HepG2 (cell line): ENCODE data around the gene PKD2L1. TPM values are rescaled to one million over a fixed set of nuclear protein-coding genes. Genes with fewer than 3 reads are reported as not detected.
A peak's percentile ranks its signal among the peaks of the same experiment; 100 is the strongest.

Experiments used
- ATF1 ChIP-seq: IDR thresholded peaks from 2 replicates; pipeline ENCODE4 v1.6.1; 2016; ENCODE audit warnings: mild to moderate bottlenecking, control low read depth
- ATM ChIP-seq: fragments of 450-650 bp; IDR thresholded peaks from 2 replicates; pipeline ENCODE4 v1.7.1; 2017; ENCODE audit warnings: mild to moderate bottlenecking, borderline replicate concordance
- CREBL2 ChIP-seq: sonication (generic); formaldehyde crosslinking; IDR thresholded peaks from 2 replicates; pipeline ENCODE4 v1.8.1; 2023; ENCODE audit warnings: missing genetic modification reagents, mild to moderate bottlenecking, borderline replicate concordance
- ELF3 ChIP-seq: IDR thresholded peaks from 2 replicates; pipeline ENCODE4 v1.6.1; 2016; ENCODE audit warnings: missing genetic modification reagents, missing compliant biosample characterization
- FOSL2 ChIP-seq: sonication (generic); formaldehyde crosslinking; IDR thresholded peaks from 2 replicates; pipeline ENCODE4 v1.4.0; 2020; ENCODE audit warnings: missing genetic modification reagents
- NCOA2 ChIP-seq: sonication (generic); formaldehyde crosslinking; IDR thresholded peaks from 2 replicates; pipeline ENCODE4 v1.8.0; 2022; ENCODE audit warnings: inconsistent platforms
- SKI ChIP-seq: fragments of 450-650 bp; IDR thresholded peaks from one replicate; pipeline ENCODE4 v1.6.1; 2018; ENCODE audit warnings: mild to moderate bottlenecking; ENCODE audit not compliant: partially characterized antibody
- SNAPC2 ChIP-seq: sonication (generic); formaldehyde crosslinking; IDR thresholded peaks from 2 replicates; pipeline ENCODE4 v1.8.1; 2022; ENCODE audit warnings: mild to moderate bottlenecking, missing genetic modification reagents
- U2AF2 ChIP-seq: fragments of 200-400 bp; formaldehyde crosslinking; IDR thresholded peaks from 2 replicates; pipeline ENCODE4 v1.6.1; 2017; ENCODE audit warnings: low read depth, mild to moderate bottlenecking, low read length
- ZBTB1 ChIP-seq: sonication (generic); formaldehyde crosslinking; IDR thresholded peaks from 2 replicates; pipeline ENCODE4 v1.4.0; 2020; ENCODE audit warnings: missing genetic modification reagents, borderline replicate concordance
- ZNF121 ChIP-seq: sonication (generic); formaldehyde crosslinking; IDR thresholded peaks from 2 replicates; pipeline ENCODE4 v1.5.0; 2020; ENCODE audit warnings: mild to moderate bottlenecking, missing genetic modification reagents
- ZNF263 ChIP-seq: sonication (generic); formaldehyde crosslinking; IDR thresholded peaks from 2 replicates; pipeline ENCODE4 v1.4.0; 2020; ENCODE audit warnings: missing genetic modification reagents
- ZNF441 ChIP-seq: sonication (generic); formaldehyde crosslinking; IDR thresholded peaks from 2 replicates; pipeline ENCODE4 v1.7.0; 2021; ENCODE audit warnings: missing genetic modification reagents, borderline replicate concordance
- ZNF547 ChIP-seq: sonication (generic); formaldehyde crosslinking; IDR thresholded peaks from 2 replicates; pipeline ENCODE4 v1.5.1; 2020; ENCODE audit warnings: mild to moderate bottlenecking, missing genetic modification reagents
- ZNF670 ChIP-seq: sonication (generic); formaldehyde crosslinking; IDR thresholded peaks from 2 replicates; pipeline ENCODE4 v1.8.0; 2022; ENCODE audit warnings: mild to moderate bottlenecking, missing genetic modification reagents, borderline replicate concordance
- ZNF772 ChIP-seq: sonication (generic); formaldehyde crosslinking; IDR thresholded peaks from 2 replicates; pipeline ENCODE4 v1.5.0; 2020; ENCODE audit warnings: mild to moderate bottlenecking, missing genetic modification reagents
- ZNF775 ChIP-seq: sonication (generic); formaldehyde crosslinking; IDR thresholded peaks from 2 replicates; pipeline ENCODE4 v1.4.0; 2020; ENCODE audit warnings: missing genetic modification reagents, mild to moderate bottlenecking, moderate library complexity, borderline replicate concordance
- ZNF781 ChIP-seq: sonication (generic); formaldehyde crosslinking; IDR thresholded peaks from 2 replicates; pipeline ENCODE4 v1.5.1; 2020; ENCODE audit warnings: borderline replicate concordance, mild to moderate bottlenecking, missing genetic modification reagents; ENCODE audit errors: not compliant biosample characterization
- polyA plus RNA-seq, 8 experiments: library from polyadenylated mRNA; depleted of rRNA in 3 of 8; stranded (reverse) in 7 of 8; unstranded in 1 of 8; fragments of >200 nt; fragmentation: Illumina TruSeq in 4 of 8; extraction: Trizol in 4 of 8; gene quantifications; 2 replicates each; pipeline versions ENCODE4 v1.2.1 to v1.2.3, GENCODE V29; 2011 to 2016; ENCODE audit warnings: low read depth in 4 of 8, missing spikeins in 1 of 8, mixed read lengths in 1 of 8; ENCODE audit not compliant: insufficient read depth in 1 of 8
- total RNA-seq, 5 experiments: library from RNA; depleted of rRNA; stranded (reverse); fragments of >200 nt; fragmentation: Illumina TruSeq; extraction: Trizol; gene quantifications; 2 replicates each; pipeline ENCODE4 v1.2.3, GENCODE V29; 2016; ENCODE audit warnings: low read depth in 1 of 5
- TF ChIP-seq, protein P1 (sequence below): sonication (generic); formaldehyde crosslinking; IDR thresholded peaks from 2 replicates; pipeline ENCODE4 v1.4.0; 2020; ENCODE audit warnings: missing genetic modification reagents
- TF ChIP-seq, protein P2 (sequence below): sonication (generic); formaldehyde crosslinking; IDR thresholded peaks from 2 replicates; pipeline ENCODE4 v1.8.1; 2022; ENCODE audit warnings: low read depth, mild to moderate bottlenecking, missing genetic modification reagents
- TF ChIP-seq, protein P3 (sequence below): sonication (generic); formaldehyde crosslinking; IDR thresholded peaks from 2 replicates; pipeline ENCODE4 v1.4.0; 2020; ENCODE audit warnings: low read depth, mild to moderate bottlenecking, missing genetic modification reagents
- TF ChIP-seq, protein P4 (sequence below): sonication (generic); formaldehyde crosslinking; IDR thresholded peaks from 2 replicates; pipeline ENCODE4 v1.8.0; 2022; ENCODE audit warnings: missing genetic modification reagents, mild to moderate bottlenecking, borderline replicate concordance

Gene PKD2L1
- total and polyA plus RNA-seq, 2 of the 13 experiments (the other 11 are each of a cell fraction or from before 2014, with no cell fraction given) = 0.07 to 0.15 TPM

DNA sequence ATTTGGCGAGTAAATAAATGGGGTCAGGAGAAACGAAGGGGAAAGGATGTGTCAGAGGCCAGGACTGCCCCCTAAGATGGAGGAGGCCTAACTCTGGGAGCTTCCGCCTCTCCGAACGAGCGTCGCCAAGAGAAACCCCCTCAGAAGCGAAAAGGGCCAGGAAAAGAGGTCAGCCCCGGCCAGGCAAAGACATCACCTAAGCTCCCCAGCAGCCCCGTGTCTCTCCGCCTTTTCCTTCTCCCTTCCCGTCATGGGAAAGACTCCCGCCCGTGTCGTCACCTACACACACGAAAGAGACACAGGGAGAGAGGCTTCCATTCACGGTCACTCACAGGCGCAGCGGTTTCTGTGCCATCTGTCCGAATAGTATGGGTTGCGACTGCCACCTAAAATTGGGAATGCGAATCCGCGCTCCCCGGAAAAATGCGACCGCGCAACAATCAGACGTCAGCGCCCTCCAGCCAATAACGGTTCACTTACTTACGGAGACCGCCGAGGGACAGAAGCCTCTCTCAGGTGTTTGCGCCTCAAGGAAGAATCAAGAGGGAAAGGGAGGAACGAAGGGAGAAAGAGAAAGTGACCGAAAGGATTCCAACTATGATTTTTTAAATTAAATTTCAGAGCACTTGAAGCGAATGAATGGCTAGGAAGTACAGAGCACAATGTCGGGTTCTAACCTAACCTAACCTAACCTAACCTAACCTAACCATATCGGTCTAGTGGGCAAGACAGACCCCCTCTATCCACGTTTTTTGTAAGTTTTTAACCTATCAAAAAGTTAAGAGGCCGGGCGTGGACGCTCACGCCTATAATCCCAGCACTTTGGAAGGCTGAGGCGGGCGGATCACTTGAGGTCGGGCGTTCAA lies 62.6 kb downstream of the PKD2L1 start, which contains the start of gene CWF19L1 (continued):
- TF ChIP-seq, protein P1, sequence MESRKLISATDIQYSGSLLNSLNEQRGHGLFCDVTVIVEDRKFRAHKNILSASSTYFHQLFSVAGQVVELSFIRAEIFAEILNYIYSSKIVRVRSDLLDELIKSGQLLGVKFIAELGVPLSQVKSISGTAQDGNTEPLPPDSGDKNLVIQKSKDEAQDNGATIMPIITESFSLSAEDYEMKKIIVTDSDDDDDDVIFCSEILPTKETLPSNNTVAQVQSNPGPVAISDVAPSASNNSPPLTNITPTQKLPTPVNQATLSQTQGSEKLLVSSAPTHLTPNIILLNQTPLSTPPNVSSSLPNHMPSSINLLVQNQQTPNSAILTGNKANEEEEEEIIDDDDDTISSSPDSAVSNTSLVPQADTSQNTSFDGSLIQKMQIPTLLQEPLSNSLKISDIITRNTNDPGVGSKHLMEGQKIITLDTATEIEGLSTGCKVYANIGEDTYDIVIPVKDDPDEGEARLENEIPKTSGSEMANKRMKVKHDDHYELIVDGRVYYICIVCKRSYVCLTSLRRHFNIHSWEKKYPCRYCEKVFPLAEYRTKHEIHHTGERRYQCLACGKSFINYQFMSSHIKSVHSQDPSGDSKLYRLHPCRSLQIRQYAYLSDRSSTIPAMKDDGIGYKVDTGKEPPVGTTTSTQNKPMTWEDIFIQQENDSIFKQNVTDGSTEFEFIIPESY = no peak
- 0 out of 2 replicates have a peak, but pooled peaks have one; percentile 64 for TF ChIP-seq U2AF2
- TF ChIP-seq, protein P2, sequence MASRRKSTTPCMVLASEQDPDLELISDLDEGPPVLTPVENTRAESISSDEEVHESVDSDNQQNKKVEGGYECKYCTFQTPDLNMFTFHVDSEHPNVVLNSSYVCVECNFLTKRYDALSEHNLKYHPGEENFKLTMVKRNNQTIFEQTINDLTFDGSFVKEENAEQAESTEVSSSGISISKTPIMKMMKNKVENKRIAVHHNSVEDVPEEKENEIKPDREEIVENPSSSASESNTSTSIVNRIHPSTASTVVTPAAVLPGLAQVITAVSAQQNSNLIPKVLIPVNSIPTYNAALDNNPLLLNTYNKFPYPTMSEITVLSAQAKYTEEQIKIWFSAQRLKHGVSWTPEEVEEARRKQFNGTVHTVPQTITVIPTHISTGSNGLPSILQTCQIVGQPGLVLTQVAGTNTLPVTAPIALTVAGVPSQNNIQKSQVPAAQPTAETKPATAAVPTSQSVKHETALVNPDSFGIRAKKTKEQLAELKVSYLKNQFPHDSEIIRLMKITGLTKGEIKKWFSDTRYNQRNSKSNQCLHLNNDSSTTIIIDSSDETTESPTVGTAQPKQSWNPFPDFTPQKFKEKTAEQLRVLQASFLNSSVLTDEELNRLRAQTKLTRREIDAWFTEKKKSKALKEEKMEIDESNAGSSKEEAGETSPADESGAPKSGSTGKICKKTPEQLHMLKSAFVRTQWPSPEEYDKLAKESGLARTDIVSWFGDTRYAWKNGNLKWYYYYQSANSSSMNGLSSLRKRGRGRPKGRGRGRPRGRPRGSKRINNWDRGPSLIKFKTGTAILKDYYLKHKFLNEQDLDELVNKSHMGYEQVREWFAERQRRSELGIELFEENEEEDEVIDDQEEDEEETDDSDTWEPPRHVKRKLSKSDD = 0 out of 2 replicates have a peak, but pooled peaks have one; percentile 61
- TF ChIP-seq, protein P3, sequence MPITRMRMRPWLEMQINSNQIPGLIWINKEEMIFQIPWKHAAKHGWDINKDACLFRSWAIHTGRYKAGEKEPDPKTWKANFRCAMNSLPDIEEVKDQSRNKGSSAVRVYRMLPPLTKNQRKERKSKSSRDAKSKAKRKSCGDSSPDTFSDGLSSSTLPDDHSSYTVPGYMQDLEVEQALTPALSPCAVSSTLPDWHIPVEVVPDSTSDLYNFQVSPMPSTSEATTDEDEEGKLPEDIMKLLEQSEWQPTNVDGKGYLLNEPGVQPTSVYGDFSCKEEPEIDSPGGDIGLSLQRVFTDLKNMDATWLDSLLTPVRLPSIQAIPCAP = no peak
- peak; percentile 75 for TF ChIP-seq ELF3 (CRISPR knock-in tag)
- 0 out of 2 replicates have a peak, but pooled peaks have one; percentile 27 for TF ChIP-seq FOSL2
- TF ChIP-seq ATF1 = peak; percentile 99
- no peak for TF ChIP-seq ZNF772 (CRISPR knock-in tag)
- TF ChIP-seq ZNF781 (CRISPR knock-in tag) = no peak
- no peak for TF ChIP-seq ZBTB1 (CRISPR knock-in tag)
- no peak for TF ChIP-seq ATM
- peak; percentile 45; the same call in 1 of the 2 replicates for TF ChIP-seq CREBL2 (CRISPR knock-in tag)
- TF ChIP-seq ZNF263 = 0 out of 2 replicates have a peak, but pooled peaks have one; percentile 16
- TF ChIP-seq, protein P4, sequence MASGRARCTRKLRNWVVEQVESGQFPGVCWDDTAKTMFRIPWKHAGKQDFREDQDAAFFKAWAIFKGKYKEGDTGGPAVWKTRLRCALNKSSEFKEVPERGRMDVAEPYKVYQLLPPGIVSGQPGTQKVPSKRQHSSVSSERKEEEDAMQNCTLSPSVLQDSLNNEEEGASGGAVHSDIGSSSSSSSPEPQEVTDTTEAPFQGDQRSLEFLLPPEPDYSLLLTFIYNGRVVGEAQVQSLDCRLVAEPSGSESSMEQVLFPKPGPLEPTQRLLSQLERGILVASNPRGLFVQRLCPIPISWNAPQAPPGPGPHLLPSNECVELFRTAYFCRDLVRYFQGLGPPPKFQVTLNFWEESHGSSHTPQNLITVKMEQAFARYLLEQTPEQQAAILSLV (CRISPR knock-in tag) = peak; percentile 79; the same call in 1 of the 2 replicates
- TF ChIP-seq ZNF121 = 0 out of 2 replicates have a peak, but pooled peaks have one; percentile 7
- TF ChIP-seq ZNF547 (CRISPR knock-in tag) = peak; percentile 77
- TF ChIP-seq ZNF670 (CRISPR knock-in tag) = peak; percentile 76; the same call in 1 of the 2 replicates
- TF ChIP-seq ZNF775 (CRISPR knock-in tag) = no peak
- TF ChIP-seq ZNF441 (CRISPR knock-in tag) = peak; percentile 78; the same call in 1 of the 2 replicates
- no peak for TF ChIP-seq SNAPC2 (CRISPR knock-in tag)
- 0 out of 2 replicates have a peak, but pooled peaks have one; percentile 43 for TF ChIP-seq NCOA2 (CRISPR knock-in tag)
- no peak for TF ChIP-seq SKI
